GM12878 (cell line): ENCODE data around the gene TRIM25. TPM values are rescaled to one million over a fixed set of nuclear protein-coding genes. Genes with fewer than 3 reads are reported as not detected.

Experiments
- ATAC-seq: fragments of 200-7000 bp; cut with Tn5 transposase; 3 replicates; pipeline ENCODE4 v1.9.1; 2020; ENCODE audit warnings: mild to moderate bottlenecking, moderate library complexity
- BruUV-seq: library from RNA; stranded (reverse); fragments of 400-500 nt; replicated peaks from 2 replicates; lab custom pipeline; 2021; lab: Mats Ljungman, UMichigan
- CTCF ChIA-PET: fragments of 300-600 bp; sonication (Branson Sonifier 250); formaldehyde crosslinking; extraction: SDS; loops from one replicate; lab custom pipeline; 2021; ENCODE audit warnings: inconsistent platforms; lab: Yijun Ruan, JAX
- POLR2A ChIA-PET: fragments of 350-600 bp; formaldehyde crosslinking; extraction: SDS; loops from one replicate; lab custom pipeline; 2021; ENCODE audit warnings: inconsistent platforms; lab: Charles Lee
- RAD21 ChIA-PET: fragments of 300-600 bp; sonication (Branson Sonifier 250); formaldehyde crosslinking; loops from one replicate; lab custom pipeline; 2023; ENCODE audit warnings: antibody characterized with exemption; ENCODE audit not compliant: unreplicated experiment; lab: Charles Lee
- SMC1A ChIA-PET: fragments of 300-600 bp; sonication (Branson Sonifier 250); formaldehyde crosslinking; loops from one replicate; lab custom pipeline; 2023; ENCODE audit not compliant: unreplicated experiment, uncharacterized antibody; lab: Charles Lee
- DNase-seq: peaks from one replicate; pipeline ENCODE4 v3.0.0-alpha.2; 2011; ENCODE audit warnings: low read depth, low spot score
- FAIRE-seq: peaks from 3 replicates; lab custom pipeline; 2011; peaks lifted over from hg19 to GRCh38; lab: Jason Lieb, UNC
- H2AFZ ChIP-seq: 2 replicates; pipeline ENCODE4 v1.6.0; 2011; ENCODE audit warnings: low read depth, low read length, control low read depth; ENCODE audit not compliant: control insufficient read depth
- H3K27ac ChIP-seq: 2 replicates; pipeline ENCODE4 v1.5.1; 2011; ENCODE audit warnings: control low read depth; ENCODE audit not compliant: control insufficient read depth, insufficient read depth
- H3K27me3 ChIP-seq, 2 experiments: replicated peaks in 1 of 2; 2 replicates each; pipeline versions ENCODE4 v1.6.0 to v1.6.1; 2011; ENCODE audit warnings: low read length in 1 of 2; ENCODE audit not compliant: control insufficient read depth in 2 of 2, insufficient read depth in 2 of 2
- H3K36me3 ChIP-seq, 2 experiments: 2 replicates each; pipeline ENCODE4 v1.5.1; 2011; ENCODE audit warnings: low read length in 1 of 2; ENCODE audit not compliant: control insufficient read depth in 2 of 2, insufficient read depth in 2 of 2
- H3K4me1 ChIP-seq: 2 replicates; pipeline ENCODE4 v1.6.1; 2011; ENCODE audit warnings: mild to moderate bottlenecking, low read length, moderate library complexity, mixed read lengths; ENCODE audit not compliant: control insufficient read depth, insufficient read depth
- H3K4me2 ChIP-seq: 2 replicates; pipeline ENCODE4 v1.6.0; 2011; ENCODE audit warnings: control low read depth; ENCODE audit not compliant: control insufficient read depth, insufficient read depth
- H3K4me3 ChIP-seq: fragments of 200-600 bp; sonication (generic); 2 replicates; pipeline ENCODE4 v1.5.1; 2016
- H3K79me2 ChIP-seq: 2 replicates; pipeline ENCODE4 v1.6.0; 2011; ENCODE audit warnings: low read length; ENCODE audit not compliant: control insufficient read depth, insufficient read depth
- H3K9ac ChIP-seq: 2 replicates; pipeline ENCODE4 v1.8.0; 2011; ENCODE audit warnings: low read length, control low read depth, mixed read lengths; ENCODE audit not compliant: control insufficient read depth, insufficient read depth
- H3K9me3 ChIP-seq: replicated peaks from 3 replicates; pipeline ENCODE4 v1.5.1; 2011; ENCODE audit warnings: mild to moderate bottlenecking, low read length; ENCODE audit not compliant: control insufficient read depth, insufficient read depth
- H4K20me1 ChIP-seq: 2 replicates; pipeline ENCODE4 v1.6.0; 2011; ENCODE audit not compliant: control insufficient read depth, insufficient read depth
- BCL11A ChIP-seq: IDR thresholded peaks from 2 replicates; pipeline ENCODE4 v1.6.1; 2011; ENCODE audit warnings: low read depth, low read length
- CBFB ChIP-seq: IDR thresholded peaks from 2 replicates; pipeline ENCODE4 v1.6.1; 2016; ENCODE audit warnings: antibody characterized with exemption, low read depth
- CBX3 ChIP-seq: fragments of 200-600 bp; sonication (generic); IDR thresholded peaks from 2 replicates; pipeline ENCODE4 v1.6.1; 2016; ENCODE audit warnings: low read depth, borderline replicate concordance
- CREB1 ChIP-seq: IDR thresholded peaks from 2 replicates; pipeline ENCODE4 v1.6.1; 2012; ENCODE audit warnings: low read depth, mild to moderate bottlenecking, inconsistent platforms
- ETV6 ChIP-seq, 2 experiments: fragments of 450-650 bp in 1 of 2; IDR thresholded peaks in 1 of 2; conservative IDR thresholded peaks in 1 of 2; 2 replicates each; pipeline ENCODE4 v1.6.1; 2014; ENCODE audit warnings: antibody characterized with exemption in 1 of 2, borderline replicate concordance in 1 of 2, low read depth in 1 of 2, mild to moderate bottlenecking in 1 of 2, moderate library complexity in 1 of 2
- JUNB ChIP-seq: IDR thresholded peaks from 2 replicates; pipeline ENCODE4 v1.6.1; 2016; ENCODE audit warnings: antibody characterized with exemption, mild to moderate bottlenecking
- JUND ChIP-seq: IDR thresholded peaks from 2 replicates; pipeline ENCODE4 v1.6.1; 2012; ENCODE audit warnings: low read depth, mild to moderate bottlenecking, low read length, improper control_type of control experiment, moderate library complexity
- MTA2 ChIP-seq: fragments of 450-650 bp; IDR thresholded peaks from 2 replicates; pipeline ENCODE4 v1.6.1; 2016; ENCODE audit warnings: low read depth, mild to moderate bottlenecking, moderate library complexity
- MTA3 ChIP-seq: IDR thresholded peaks from 2 replicates; pipeline ENCODE4 v1.6.1; 2012; ENCODE audit warnings: low read length, inconsistent platforms, borderline replicate concordance
- MYC ChIP-seq: IDR thresholded peaks from 2 replicates; pipeline ENCODE4 v1.6.1; 2011; ENCODE audit warnings: mild to moderate bottlenecking, low read length, moderate library complexity, inconsistent platforms; ENCODE audit not compliant: insufficient read depth, insufficient replicate concordance, insufficient read length, severe bottlenecking
- NRF1 ChIP-seq: conservative IDR thresholded peaks from 2 replicates; pipeline ENCODE4 v1.6.1; 2011; ENCODE audit warnings: mild to moderate bottlenecking, low read depth, low read length, improper control_type of control experiment
- RELA ChIP-seq: fragments of 450-650 bp; IDR thresholded peaks from 2 replicates; pipeline ENCODE4 v1.8.0; 2014; ENCODE audit warnings: borderline replicate concordance; ENCODE audit not compliant: partially characterized antibody
- SMARCA5 ChIP-seq: fragments of 450-650 bp; IDR thresholded peaks from 2 replicates; pipeline ENCODE4 v1.6.1; 2017; ENCODE audit warnings: mild to moderate bottlenecking
- SREBF1 ChIP-seq: IDR thresholded peaks from 2 replicates; pipeline ENCODE4 v1.6.1; 2012; ENCODE audit warnings: mild to moderate bottlenecking, low read length
- YBX1 ChIP-seq: fragments of 450-650 bp; IDR thresholded peaks from 2 replicates; pipeline ENCODE4 v1.6.1; 2016; ENCODE audit warnings: antibody characterized with exemption
- ZZZ3 ChIP-seq: IDR thresholded peaks from 2 replicates; pipeline ENCODE4 v1.6.1; 2011; ENCODE audit warnings: low read depth; ENCODE audit not compliant: control insufficient read depth, insufficient read length
- WGBS: methylation state at CpG from one replicate; pipeline ENCODE4 v1.1.6; 2016; ENCODE audit warnings: low lambda C conversion rate; ENCODE audit not compliant: insufficient replicate concordance, insufficient coverage; ENCODE audit errors: missing lambda C conversion rate; 5-methylcytosine and 5-hydroxymethylcytosine counted together
- in situ Hi-C: fragments of 300-500 bp; cut with MboI; formaldehyde crosslinking; loops from 9 replicates; pipeline ENCODE4 v1.14.3; 2018; ENCODE audit warnings: mixed read lengths
- intact Hi-C: fragments of 100-400 bp; cut with micrococcal nuclease; formaldehyde crosslinking; loops from one replicate; pipeline ENCODE4 v1.14.2; 2022; ENCODE audit not compliant: unreplicated experiment
- polyA plus RNA-seq, 11 experiments: library from polyadenylated mRNA; depleted of rRNA in 4 of 11; unstranded in 6 of 11; stranded (reverse) in 5 of 11; fragments of >200 nt; fragmentation: Nextera tagmentation in 4 of 11; fragmentation: Illumina TruSeq in 1 of 11; extraction: Ambion mirVana in 4 of 11; extraction: Trizol in 1 of 11; gene quantifications; 1 replicate in 1 of 11; 2 replicates in 10 of 11; pipeline versions ENCODE4 v1.2.1 to v1.2.3, GENCODE V29; 2011 to 2016; ENCODE audit warnings: inconsistent platforms in 2 of 11, missing spikeins in 2 of 11, low read depth in 1 of 11
- total RNA-seq, 4 experiments: library from RNA; depleted of rRNA in 3 of 4; stranded (reverse); fragments of >200 nt in 3 of 4; fragmentation: Illumina TruSeq in 1 of 4; extraction: Trizol in 1 of 4; gene quantifications; 2 replicates each; pipeline versions ENCODE4 v1.2.1 to v1.2.3, GENCODE V29; 2013 to 2021
- TF ChIP-seq, protein P1 (sequence below): IDR thresholded peaks from 2 replicates; pipeline ENCODE4 v1.6.1; 2011; ENCODE audit warnings: mild to moderate bottlenecking, low read depth, low read length, moderate library complexity; ENCODE audit not compliant: insufficient replicate concordance
- TF ChIP-seq, protein P2 (sequence below): fragments of 450-650 bp; IDR thresholded peaks from 2 replicates; pipeline ENCODE4 v1.6.1; 2017; ENCODE audit warnings: mild to moderate bottlenecking, moderate library complexity

Gene TRIM25
- total and polyA plus RNA-seq, 10 of the 15 experiments (the other 5 are each of a cell fraction or from before 2014, with no cell fraction given): 10.5 to 123 (median 51.3) TPM

DNA sequence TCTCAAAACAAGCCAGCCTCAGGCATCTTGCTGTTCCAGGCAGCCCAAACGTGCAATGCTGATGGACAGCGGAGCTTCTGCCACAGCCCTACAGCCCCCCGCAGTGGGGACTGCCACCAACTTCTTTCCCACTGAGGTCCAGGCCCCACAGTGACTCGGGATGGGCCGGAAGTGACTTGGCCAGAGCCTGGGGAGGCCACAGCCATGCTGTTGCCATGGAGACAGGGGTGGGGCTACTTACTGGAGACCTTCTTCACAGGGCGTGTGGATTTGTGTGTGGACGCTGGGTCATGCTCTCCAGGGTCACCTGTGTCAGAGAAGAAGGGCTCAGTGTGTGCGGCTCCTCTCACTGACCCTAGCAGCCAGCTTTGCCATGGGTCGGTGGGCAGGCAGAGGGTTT is 15.0 kb downstream of the TRIM25 start:
- intact Hi-C loops: no loop called here
- no peaks in the 10 kb centered on the region for H3K27me3 ChIP-seq
- WGBS: 85% methylated on average over 8 of the region's 9 CpGs
- DNase-seq (no peak), FAIRE-seq (no peak), ATAC-seq (no peak)
- SMC1A ChIA-PET: interaction anchor here (0.9 to 1.1 kb wide), 2 partner anchors 9 to 11 kb away, joined by 3 read pairs; no protein-coding TSS in a partner anchor
- peaks cover 27% of the 10 kb centered on the region for H3K4me1 ChIP-seq
- peak overlapping the region; percentile 59; the same call in 1 of the 2 replicates for H3K4me2 ChIP-seq
- H3K9me3 ChIP-seq: no peaks in the 10 kb centered on the region
- H3K27ac ChIP-seq: no peak overlapping the region
- in situ Hi-C loops: no loop called here
- BruUV-seq: TSS peak; percentile 35
- POLR2A ChIA-PET: interaction anchor here (0.5 to 1.4 kb wide), 4 partner anchors 9 to 978 kb away, joined by 3 to 6 read pairs (median 4); partner anchors contain the start of gene TRIM25
- no peak overlapping the region for H2AFZ ChIP-seq
- H4K20me1 ChIP-seq: peaks cover 18% of the 10 kb centered on the region
- CTCF ChIA-PET: interaction anchor here (0.8 kb wide), 1 partner anchor 47 kb away, joined by 4 read pairs; no protein-coding TSS in a partner anchor
- no peak overlapping the region for H3K4me3 ChIP-seq
- H3K36me3 ChIP-seq: peaks cover 58 to 74% of the 10 kb centered on the region in 2 experiments
- no peak overlapping the region for H3K9ac ChIP-seq
- RAD21 ChIA-PET: no interaction called here
- peaks cover 34% of the 10 kb centered on the region for H3K79me2 ChIP-seq
- TF ChIP-seq NRF1 (no peak), BCL11A (no peak), JUNB (no peak), JUND (no peak), MTA3 (no peak), CBX3 (no peak), SMARCA5 (no peak), CREB1 (no peak), CBFB (no peak), RELA (no peak), MTA2 (no peak), SREBF1 (no peak), ZZZ3 (no peak), YBX1 (no peak), ETV6 (conservative IDR thresholded peaks at IDR 0.05 in 1 of 2, IDR thresholded peaks at IDR 0.05 in 1 of 2; ENCODE audit: borderline replicate concordance in 1 of 2, low read depth in 1 of 2) (no peak), MYC (no peak)
- TF ChIP-seq, protein P1, sequence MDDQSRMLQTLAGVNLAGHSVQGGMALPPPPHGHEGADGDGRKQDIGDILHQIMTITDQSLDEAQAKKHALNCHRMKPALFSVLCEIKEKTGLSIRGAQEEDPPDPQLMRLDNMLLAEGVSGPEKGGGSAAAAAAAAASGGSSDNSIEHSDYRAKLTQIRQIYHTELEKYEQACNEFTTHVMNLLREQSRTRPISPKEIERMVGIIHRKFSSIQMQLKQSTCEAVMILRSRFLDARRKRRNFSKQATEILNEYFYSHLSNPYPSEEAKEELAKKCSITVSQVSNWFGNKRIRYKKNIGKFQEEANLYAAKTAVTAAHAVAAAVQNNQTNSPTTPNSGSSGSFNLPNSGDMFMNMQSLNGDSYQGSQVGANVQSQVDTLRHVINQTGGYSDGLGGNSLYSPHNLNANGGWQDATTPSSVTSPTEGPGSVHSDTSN: no peak
- TF ChIP-seq, protein P2, sequence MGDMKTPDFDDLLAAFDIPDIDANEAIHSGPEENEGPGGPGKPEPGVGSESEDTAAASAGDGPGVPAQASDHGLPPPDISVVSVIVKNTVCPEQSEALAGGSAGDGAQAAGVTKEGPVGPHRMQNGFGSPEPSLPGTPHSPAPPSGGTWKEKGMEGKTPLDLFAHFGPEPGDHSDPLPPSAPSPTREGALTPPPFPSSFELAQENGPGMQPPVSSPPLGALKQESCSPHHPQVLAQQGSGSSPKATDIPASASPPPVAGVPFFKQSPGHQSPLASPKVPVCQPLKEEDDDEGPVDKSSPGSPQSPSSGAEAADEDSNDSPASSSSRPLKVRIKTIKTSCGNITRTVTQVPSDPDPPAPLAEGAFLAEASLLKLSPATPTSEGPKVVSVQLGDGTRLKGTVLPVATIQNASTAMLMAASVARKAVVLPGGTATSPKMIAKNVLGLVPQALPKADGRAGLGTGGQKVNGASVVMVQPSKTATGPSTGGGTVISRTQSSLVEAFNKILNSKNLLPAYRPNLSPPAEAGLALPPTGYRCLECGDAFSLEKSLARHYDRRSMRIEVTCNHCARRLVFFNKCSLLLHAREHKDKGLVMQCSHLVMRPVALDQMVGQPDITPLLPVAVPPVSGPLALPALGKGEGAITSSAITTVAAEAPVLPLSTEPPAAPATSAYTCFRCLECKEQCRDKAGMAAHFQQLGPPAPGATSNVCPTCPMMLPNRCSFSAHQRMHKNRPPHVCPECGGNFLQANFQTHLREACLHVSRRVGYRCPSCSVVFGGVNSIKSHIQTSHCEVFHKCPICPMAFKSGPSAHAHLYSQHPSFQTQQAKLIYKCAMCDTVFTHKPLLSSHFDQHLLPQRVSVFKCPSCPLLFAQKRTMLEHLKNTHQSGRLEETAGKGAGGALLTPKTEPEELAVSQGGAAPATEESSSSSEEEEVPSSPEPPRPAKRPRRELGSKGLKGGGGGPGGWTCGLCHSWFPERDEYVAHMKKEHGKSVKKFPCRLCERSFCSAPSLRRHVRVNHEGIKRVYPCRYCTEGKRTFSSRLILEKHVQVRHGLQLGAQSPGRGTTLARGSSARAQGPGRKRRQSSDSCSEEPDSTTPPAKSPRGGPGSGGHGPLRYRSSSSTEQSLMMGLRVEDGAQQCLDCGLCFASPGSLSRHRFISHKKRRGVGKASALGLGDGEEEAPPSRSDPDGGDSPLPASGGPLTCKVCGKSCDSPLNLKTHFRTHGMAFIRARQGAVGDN: no peak
